UCSD-AML1 (cell line): Measurements from ENCODE around the gene CIRBP.
"Not testable (repeated sequence)": the region's sequence is repeated elsewhere in the genome, so short reads cannot be mapped to it uniquely, and the experiment has no call there.

Experiments
- DNase-seq: peaks from one replicate; lab custom pipeline; 2025; ENCODE audit not compliant: unreplicated experiment; lab: John Stamatoyannopoulos, UW

The CIRBP gene

DNA sequence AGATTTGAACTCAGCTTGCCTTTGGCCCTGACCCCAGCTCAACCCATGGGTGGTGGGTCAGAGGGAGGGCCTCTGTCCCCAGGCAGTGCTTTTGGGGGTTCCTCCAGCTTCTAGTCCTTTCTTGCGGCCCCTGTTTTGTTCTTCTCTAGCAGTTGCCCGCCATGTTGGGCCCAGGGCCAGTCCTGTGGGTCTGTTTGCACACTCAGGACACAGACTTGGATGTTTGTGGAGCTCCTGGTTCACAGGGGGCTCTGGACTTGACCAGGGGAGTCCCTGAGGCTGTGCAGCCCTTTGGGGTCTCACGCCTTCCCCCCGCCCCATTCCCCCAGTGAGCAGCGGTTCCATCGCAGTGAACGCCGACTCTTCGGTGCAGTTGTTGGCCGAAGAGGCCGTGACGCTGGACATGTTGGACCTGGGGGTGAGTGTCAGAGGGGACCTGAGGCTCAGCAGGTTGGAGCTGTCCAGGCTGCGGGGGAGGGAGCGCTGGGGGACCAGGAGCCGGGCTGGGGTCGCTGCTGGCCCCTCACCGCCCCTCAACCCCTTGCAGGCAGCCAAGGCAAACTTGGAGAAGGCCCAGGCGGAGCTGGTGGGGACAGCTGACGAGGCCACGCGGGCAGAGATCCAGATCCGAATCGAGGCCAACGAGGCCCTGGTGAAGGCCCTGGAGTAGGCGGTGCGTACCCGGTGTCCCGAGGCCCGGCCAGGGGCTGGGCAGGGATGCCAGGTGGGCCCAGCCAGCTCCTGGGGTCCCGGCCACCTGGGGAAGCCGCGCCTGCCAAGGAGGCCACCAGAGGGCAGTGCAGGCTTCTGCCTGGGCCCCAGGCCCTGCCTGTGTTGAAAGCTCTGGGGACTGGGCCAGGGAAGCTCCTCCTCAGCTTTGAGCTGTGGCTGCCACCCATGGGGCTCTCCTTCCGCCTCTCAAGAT, 25.1 kb upstream of the CIRBP start:
- DNase-seq, result peak; percentile 75

- no peak for DNase-seq
Measured at GRCh38 chr19:1244693-1245451, 24.3 kb upstream of the CIRBP start.

- no peak for DNase-seq
Measured at GRCh38 chr19:1245494-1246264, 23.5 kb upstream of the CIRBP start.

DNA sequence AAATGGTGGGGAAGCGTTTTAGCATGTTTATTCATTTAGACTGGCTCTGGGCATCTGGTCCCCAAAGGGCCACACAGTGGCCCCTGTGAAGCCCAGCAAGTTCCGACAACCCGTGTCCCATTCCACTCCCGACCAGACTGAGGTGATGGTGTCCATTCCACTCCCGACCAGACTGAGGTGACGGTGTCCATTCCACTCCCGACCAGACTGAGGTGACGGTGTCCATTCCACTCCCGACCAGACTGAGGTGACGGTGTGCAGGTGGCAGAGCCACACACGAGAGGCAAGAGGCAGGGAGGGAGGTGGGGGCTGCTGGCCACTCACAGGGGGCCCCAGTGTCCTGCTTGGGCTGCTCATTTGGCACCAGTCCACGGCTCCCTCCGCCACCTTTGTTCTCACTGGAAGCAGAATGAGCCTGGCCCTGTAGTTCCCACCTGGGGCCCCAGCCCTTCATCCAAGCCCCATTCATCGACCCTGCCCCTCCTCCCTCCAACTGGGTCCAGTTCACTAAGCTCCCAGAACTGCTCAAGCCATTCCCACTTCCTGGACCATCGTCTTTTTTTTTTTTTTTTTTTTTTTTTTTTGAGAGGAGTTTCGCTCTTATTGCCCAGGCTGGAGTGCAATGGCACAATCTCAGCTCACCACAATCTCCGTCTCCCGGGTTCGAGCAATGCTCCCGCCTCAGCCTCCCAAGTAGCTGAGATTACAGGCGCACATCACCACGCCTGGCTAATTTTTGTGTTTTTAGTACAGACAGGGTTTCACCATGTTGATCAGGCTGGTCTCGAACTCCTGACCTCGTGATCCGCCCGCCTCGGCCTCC, 22.7 kb upstream of the CIRBP start:
- DNase-seq, result not testable (repeated sequence)

DNA sequence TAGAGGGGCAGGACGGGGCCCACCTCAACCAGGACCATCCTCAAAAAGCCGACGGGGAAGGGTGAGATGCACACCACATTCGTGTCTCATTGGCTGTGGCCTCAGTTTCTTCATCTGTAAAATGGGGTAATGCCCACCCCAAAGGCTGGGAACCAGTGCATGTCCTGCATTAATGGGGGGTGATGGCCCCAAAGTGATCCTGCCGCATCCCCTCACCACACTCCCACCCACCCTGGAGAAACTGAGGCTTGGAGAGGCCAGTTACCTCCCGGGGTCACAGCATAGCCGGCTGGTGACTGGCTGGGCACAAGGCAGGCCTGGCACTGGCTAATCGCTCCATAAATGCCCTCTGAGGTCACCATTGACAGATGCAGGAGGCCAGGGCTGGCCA, 21.4 kb upstream of the CIRBP start:
- no peak for DNase-seq

DNA sequence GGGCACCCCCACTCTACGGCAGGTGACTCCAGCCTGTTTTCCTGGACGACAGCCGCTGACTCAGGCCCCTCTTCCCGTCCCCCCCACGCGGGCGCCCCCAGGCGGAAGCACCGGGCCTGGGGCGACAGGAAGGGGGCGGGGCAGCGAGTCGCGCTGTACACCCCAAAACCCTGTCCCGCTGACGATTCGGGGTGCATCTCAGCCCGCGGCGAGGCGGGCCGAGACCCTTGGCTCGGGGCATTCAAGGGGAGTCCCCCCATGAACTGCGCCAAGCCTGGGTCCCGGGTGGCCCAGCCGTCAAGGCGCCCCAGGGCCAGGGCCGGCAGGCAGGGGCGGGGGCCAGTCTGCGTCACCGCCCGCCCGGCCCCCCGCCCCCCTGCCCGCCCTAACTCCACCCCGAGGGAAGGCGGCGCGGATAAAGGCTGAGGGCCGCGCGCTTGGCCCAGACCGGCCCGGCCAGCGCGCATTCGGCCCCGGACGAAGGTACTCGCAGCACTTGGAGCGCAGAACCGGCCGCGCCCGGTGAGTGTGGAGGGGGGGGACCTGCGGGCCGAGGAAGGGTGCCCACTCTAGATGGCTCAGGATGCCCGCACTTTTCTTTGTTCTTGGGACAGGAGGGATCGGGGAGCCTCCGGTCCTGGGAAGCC, 20.9 kb upstream of the CIRBP start, which contains the start of gene MIDN:
TSS of gene MIDN (plus strand) at position 445 of the 647 bp plus-strand sequence. CDS start 1,714 bp downstream, outside the sequence.
- DNase-seq, result peak; percentile 88

GRCh38 chr19:1248786-1249297, 20.3 kb upstream of the CIRBP start:
- peak; percentile 88 for DNase-seq

DNA sequence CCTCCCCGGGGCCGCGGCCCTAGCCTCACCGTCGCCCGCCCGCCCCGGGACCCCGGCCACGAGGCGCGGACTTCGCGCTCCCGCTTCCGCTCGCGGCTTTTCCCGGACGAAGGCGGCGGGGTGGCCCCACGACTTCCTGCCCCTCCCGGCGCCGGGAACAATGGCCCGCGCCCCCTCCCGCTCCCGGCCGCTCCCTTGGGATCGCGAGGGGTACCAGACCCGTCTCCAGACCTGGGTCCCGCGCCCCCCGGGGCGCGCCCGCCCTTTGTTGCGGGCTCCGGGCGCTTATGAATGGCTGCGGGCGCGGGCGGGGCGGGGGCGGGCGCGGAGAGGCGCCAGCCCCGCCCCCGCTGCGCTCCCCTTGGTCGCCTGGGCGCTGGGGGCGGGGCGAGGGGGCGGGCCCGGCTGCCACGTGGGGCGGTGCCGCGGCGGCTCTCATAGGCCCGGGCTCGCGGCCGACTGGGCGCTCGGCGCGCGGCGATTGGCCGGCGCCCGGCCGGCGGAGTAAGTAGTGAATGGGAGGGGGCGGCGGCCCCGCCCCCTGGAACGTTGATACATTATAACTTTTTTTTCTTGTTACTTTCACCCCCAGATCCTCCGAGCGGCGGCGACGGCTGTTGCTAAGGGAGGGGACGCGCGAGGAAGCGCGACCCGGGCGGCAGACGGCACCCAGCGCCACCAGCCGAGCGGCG, 19.7 kb upstream of the CIRBP start:
- peak; percentile 97 for DNase-seq

GRCh38 chr19:1249990-1250436, 19.1 kb upstream of the CIRBP start:
- no peak for DNase-seq

DNA sequence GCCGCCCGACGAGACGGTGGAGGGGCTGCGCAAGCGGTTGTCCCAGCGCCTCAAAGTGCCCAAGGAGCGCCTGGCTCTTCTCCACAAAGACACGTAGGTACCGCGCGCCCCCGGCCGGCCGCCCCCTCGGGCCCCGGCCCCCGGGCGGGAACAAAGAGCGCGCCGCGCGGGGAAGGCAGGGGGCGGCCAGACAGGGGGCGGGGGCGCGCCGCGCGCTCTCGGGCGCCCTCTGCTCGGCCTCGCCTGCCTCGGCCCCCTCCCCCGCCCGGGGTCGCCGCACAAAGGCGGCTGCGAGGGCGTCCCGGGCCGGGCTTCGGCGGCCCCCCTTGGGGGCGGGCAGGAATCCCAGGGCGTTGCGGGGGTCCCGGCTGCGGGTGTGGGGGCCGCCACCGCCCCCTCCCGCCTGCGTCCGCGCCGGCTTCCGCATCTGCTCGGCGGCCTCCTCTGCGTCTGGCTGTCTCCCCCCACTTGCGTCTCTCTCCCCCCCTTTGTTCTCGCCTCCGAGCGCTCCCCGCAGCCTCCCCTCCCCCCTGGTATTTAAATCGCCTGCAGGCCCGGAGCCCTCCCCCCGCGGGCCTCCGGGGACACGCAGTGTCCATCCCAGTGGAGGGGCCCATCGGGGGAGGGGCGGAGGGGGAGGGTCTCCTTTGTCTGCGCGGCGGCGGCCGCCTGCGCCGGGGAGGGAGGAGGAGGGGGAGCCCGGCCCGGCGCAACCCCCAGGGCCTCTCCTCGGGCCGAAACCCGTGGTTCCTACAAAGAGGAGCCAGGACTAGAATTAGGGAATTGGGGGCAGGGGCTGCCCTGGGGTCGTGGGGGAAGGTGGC, 18.5 kb upstream of the CIRBP start:
- peak; percentile 58 for DNase-seq

DNA sequence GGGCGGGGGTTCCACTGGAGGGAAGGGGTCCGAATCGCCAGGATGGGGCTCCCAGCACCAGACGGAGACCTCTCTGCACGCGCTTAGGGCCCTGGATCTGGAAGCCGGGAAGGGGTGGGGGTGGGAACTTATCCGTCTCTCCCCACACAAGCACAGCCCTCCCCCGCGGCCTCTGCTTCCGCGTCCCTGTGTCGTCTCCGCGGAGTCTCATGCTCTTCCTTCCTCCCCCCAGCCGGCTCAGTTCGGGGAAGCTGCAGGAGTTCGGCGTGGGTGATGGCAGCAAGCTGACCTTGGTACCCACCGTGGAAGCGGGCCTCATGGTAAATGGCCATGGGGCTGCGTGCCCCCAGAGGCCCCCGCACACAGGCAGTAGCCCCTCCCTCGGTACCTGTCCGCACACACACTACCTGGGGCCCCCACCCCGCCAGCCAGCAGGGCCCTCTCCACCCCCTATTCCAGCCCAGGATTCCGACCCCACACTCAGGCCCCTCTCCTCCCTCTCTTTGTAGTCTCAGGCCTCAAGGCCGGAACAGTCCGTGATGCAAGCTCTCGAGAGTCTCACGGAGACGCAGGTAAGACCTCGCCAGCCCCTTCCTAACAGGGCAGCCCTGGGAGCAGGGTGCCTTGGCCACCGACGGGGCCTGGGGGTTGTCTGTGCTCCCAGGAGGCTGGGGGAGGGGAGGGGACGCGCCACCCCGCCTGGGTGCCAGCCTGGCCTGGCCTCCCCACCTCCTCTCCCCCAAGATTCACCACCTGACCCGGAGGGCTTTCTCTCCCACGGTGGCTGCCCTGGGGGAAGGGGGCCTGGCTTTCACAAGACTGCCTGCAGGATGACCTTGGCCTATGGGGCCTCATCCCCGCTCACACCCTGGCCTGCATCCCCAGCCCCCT, 17.6 kb upstream of the CIRBP start:
- DNase-seq, result peak; percentile 87

DNA sequence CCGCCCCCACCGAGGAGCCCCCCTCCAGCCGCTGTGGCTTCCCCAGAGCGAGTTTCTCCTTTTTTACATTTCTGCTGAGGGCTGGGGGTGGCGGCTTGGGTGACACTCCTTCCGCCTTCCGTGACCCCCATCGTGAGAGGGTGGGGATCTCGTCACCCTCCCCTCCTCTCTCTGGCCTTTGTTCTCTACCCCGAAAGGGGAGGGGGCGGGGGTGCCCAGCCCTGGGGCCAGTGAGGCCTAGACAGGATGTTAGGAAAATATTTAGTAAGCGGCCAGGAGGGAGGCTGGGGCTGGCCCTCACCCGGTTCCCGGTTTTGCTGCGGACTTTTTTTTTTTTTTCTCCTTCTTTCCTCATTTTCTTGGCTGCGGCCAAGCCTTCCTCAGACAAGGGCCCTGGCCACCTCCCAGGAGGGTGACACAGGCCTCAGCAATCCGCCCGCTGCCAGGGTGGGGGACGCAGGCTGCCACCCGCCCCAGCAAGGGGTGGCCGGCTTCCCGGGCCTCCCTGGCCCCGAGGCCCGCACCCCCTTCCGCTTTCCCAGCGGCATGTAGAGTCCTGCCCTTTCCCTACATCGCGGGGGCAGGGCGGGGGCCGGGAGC, 16.8 kb upstream of the CIRBP start:
- peak; percentile 85 for DNase-seq

DNA sequence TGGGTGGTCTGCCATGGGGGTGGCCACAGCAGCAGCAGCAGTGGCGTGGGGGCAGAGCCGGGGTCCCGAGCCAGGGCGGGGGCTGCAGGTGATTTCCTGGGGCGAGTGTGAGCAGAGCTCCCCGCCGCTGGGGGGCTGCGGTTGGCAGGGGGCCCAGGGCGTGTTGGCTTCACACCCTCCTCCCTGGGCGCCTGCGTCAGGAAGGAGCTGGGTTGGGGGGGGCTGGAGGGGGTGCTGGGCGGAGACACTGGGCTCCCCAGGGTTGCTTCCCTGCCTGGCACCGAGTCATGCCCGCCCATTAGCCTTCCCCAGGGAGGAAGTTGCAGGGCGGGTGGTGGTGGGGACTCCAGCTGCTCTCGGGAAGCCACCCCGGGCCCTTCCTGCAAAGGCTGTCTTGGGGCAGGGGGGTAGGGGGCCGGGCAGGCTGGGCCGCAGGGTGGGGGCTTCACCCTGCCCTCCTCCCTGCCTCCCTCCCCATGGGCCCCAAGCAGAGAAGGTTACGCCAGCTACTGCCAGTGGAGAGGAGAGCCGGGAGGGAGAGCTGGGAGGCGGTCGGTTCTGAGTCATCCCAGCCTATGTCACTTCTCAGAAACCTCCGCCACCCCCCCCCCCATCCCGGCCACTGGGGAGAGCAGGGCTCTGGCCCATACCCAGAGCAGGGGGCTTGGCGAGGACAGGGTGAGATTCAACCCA, 16.2 kb upstream of the CIRBP start:
- peak; percentile 89 for DNase-seq

DNA sequence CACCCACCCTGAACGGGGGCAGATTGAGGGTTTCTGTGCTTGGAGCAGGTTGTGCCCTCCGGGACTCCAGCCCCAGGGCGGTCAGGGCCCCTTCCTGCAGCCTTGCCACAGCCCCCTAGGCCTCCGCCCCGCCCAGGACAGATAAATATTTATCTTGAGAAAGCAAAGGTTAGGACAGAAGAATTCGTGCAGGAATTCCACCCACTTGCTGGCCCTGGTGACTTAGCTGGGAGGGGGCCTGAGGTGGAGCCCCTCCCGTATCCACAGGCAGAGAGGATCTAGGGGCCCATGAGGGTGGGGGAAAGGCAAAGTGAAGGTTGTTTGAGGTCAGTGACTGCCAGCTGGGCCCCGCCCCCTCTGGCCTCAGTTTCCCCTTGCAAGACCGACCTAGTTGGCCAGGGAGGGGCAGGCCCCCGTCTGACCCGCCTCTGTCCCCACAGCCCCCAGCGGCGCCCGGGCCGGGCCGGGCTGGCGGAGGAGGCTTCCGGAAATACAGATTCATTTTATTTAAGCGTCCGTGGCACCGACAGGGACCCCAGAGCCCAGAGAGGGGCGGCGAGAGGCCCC, 15.5 kb upstream of the CIRBP start:
- no peak for DNase-seq

DNA sequence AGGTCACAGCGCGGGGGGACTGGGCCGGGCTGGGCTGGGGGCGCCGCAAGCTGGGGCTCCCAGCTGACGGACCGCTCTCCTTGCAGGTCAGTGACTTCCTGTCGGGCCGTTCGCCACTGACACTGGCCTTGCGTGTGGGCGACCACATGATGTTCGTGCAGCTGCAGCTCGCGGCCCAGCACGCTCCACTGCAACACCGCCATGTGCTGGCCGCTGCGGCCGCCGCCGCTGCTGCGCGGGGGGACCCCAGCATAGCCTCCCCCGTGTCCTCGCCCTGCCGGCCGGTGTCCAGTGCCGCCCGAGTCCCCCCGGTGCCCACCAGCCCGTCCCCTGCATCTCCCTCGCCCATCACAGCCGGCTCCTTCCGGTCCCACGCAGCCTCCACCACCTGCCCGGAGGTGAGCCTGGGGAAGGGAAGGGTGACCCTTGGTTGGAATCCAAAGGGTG, 15.0 kb upstream of the CIRBP start:
- no peak for DNase-seq
